PC-3 (cell line): ENCODE data around the gene RAB7B. TPM values are rescaled to one million over a fixed set of nuclear protein-coding genes. Genes with fewer than 3 reads are reported as not detected.

Source experiments
- ATAC-seq: fragments of 200-7000 bp; cut with Tn5 transposase; 2 replicates; pipeline ENCODE4 v1.9.1; 2020; ENCODE audit warnings: mild to moderate bottlenecking, moderate library complexity
- BruUV-seq: library from RNA; stranded (reverse); fragments of 400-500 nt; replicated peaks from 2 replicates; lab custom pipeline; 2021; lab: Mats Ljungman, UMichigan
- CTCF ChIA-PET: fragments of 300-600 bp; sonication (Branson Sonifier 250); formaldehyde crosslinking; loops from one replicate; lab custom pipeline; 2022; ENCODE audit warnings: antibody characterized with exemption; lab: Charles Lee
- POLR2A ChIA-PET: fragments of 300-600 bp; sonication (Branson Sonifier 250); formaldehyde crosslinking; loops from one replicate; lab custom pipeline; 2022; ENCODE audit warnings: antibody characterized with exemption; ENCODE audit not compliant: unreplicated experiment; lab: Charles Lee
- DNase-seq: peaks from one replicate; pipeline ENCODE4 v3.0.0-alpha.2; 2015
- H2AFZ ChIP-seq: fragments of 300-600 bp; sonication (generic); 2 replicates; pipeline ENCODE4 v1.6.0; 2016; ENCODE audit warnings: antibody characterized with exemption, low read length
- H3F3A ChIP-seq: fragments of 300-600 bp; sonication (generic); one replicate; pipeline ENCODE4 v1.6.0; 2017; ENCODE audit warnings: antibody characterized with exemption, low read length, control low read depth, mild to moderate bottlenecking; ENCODE audit not compliant: unreplicated experiment
- H3K27ac ChIP-seq: fragments of 300-600 bp; sonication (generic); 2 replicates; pipeline ENCODE4 v1.5.1; 2016; ENCODE audit warnings: mild to moderate bottlenecking, low read length
- H3K27me3 ChIP-seq: fragments of 300-600 bp; sonication (generic); 2 replicates; pipeline ENCODE4 v1.6.1; 2016; ENCODE audit warnings: low read length, mixed read lengths
- H3K36me3 ChIP-seq: fragments of 300-600 bp; sonication (generic); 2 replicates; pipeline ENCODE4 v1.6.1; 2016; ENCODE audit warnings: low read depth, mixed run types, low read length, mixed read lengths
- H3K4me1 ChIP-seq: fragments of 300-600 bp; sonication (generic); 2 replicates; pipeline ENCODE4 v1.5.1; 2016; ENCODE audit warnings: low read length; ENCODE audit not compliant: insufficient read depth
- H3K4me2 ChIP-seq: fragments of 300-600 bp; sonication (generic); 2 replicates; pipeline ENCODE4 v1.6.0; 2016; ENCODE audit warnings: low read length
- H3K4me3 ChIP-seq: fragments of 300-600 bp; sonication (generic); 2 replicates; pipeline ENCODE4 v1.5.1; 2016; ENCODE audit warnings: mild to moderate bottlenecking, low read length, mixed read lengths
- H3K79me2 ChIP-seq: fragments of 300-600 bp; sonication (generic); 2 replicates; pipeline ENCODE4 v1.6.1; 2017; ENCODE audit warnings: low read length, mixed read lengths
- H3K9ac ChIP-seq: fragments of 300-600 bp; sonication (generic); 2 replicates; pipeline ENCODE4 v1.6.0; 2016; ENCODE audit warnings: mild to moderate bottlenecking, low read length
- H3K9me2 ChIP-seq: fragments of 300-600 bp; sonication (generic); replicated peaks from 2 replicates; pipeline ENCODE4 v1.6.1; 2016; ENCODE audit warnings: mixed run types, low read length, mixed read lengths
- H3K9me3 ChIP-seq: fragments of 300-600 bp; sonication (generic); 2 replicates; pipeline ENCODE4 v1.6.1; 2016; ENCODE audit warnings: low read length, mixed read lengths
- H4K20me1 ChIP-seq: fragments of 300-600 bp; sonication (generic); 2 replicates; pipeline ENCODE4 v1.6.1; 2016; ENCODE audit warnings: low read length, mixed read lengths
- CTCF ChIP-seq: fragments of 300-600 bp; sonication (generic); conservative IDR thresholded peaks from 2 replicates; pipeline ENCODE4 v1.5.1; 2017; ENCODE audit warnings: antibody characterized with exemption, low read depth, mild to moderate bottlenecking, low read length
- EZH2 ChIP-seq: fragments of 300-600 bp; sonication (generic); IDR thresholded peaks from one replicate; pipeline ENCODE4 v1.6.1; 2017; ENCODE audit warnings: antibody characterized with exemption, mild to moderate bottlenecking, low read length; ENCODE audit not compliant: unreplicated experiment
- EZH2phosphoT487 ChIP-seq: fragments of 300-600 bp; sonication (generic); IDR thresholded peaks from 2 replicates; pipeline ENCODE4 v1.6.1; 2018; ENCODE audit warnings: mild to moderate bottlenecking, antibody characterized with exemption, low read length, borderline replicate concordance
- intact Hi-C: fragments of 100-400 bp; cut with micrococcal nuclease; formaldehyde crosslinking; loops from 2 replicates; pipeline ENCODE4 v1.9.0; 2023
- total RNA-seq: library from RNA; depleted of rRNA; stranded (reverse); fragments of >200 nt; gene quantifications from 2 replicates; pipeline ENCODE4 v1.2.3, GENCODE V29; 2014

The RAB7B gene
- total RNA-seq, 1 experiment from 2014 or later: not detected

DNA sequence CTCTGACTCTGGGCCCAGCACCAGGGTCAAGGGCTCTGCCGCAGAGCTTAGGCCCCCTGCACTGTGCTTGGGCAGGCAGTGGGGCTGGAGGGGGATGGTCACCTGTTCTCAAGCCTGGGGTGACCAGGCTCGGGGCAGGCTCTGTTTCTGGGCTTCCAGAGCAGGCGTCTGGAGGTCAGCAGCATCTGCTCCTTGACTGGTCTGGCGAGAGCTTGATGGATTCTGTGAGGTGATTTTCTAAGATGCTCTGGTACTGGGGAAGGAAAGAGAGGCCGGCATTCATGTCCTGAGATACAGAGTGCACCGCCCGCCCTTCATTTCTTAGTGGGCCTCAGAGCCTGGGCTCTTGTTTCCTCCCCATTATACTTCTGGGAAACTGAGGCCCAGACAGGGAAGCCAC lies 24.5 kb downstream of the RAB7B start:
- DNase-seq: no peak
- TF ChIP-seq EZH2: no peak
- TF ChIP-seq CTCF: no peak
- no peak for TF ChIP-seq EZH2phosphoT487
- Histone ChIP-seq H3K27ac (no peak overlapping the region), H3K4me3 (no peak overlapping the region), H3K9ac (no peak overlapping the region), H2AFZ (no peak overlapping the region), H3F3A (no peaks in the 10 kb centered on the region), H3K9me3 (no peaks in the 10 kb centered on the region), H3K79me2 (no peaks in the 10 kb centered on the region), H3K4me2 (no peak overlapping the region), H4K20me1 (no peaks in the 10 kb centered on the region), H3K27me3 (no peaks in the 10 kb centered on the region), H3K4me1 (peaks cover 2% of the 10 kb centered on the region; the same call in 1 of the 2 replicates), H3K36me3 (no peaks in the 10 kb centered on the region), H3K9me2 (no peaks in the 10 kb centered on the region)
- no peak for ATAC-seq
- no TSS peak for BruUV-seq
- POLR2A ChIA-PET: no interaction called here
- intact Hi-C loops: no loop called here
- CTCF ChIA-PET: no interaction called here

GRCh38 chr1:205977402-205978014 lies 25.7 kb downstream of the RAB7B start:
- no peak overlapping the region for H3K4me3 ChIP-seq
- no peaks in the 10 kb centered on the region for H3K4me1 ChIP-seq
- H4K20me1 ChIP-seq: no peaks in the 10 kb centered on the region
- CTCF ChIA-PET: interaction anchor here (0.6 to 2.3 kb wide), 26 partner anchors 9 to 499 kb away, joined by 3 to 157 read pairs (median 4); no protein-coding TSS in a partner anchor
- H3K9me2 ChIP-seq: no peaks in the 10 kb centered on the region
- H3F3A ChIP-seq: no peaks in the 10 kb centered on the region
- intact Hi-C loops: loop anchor here (1.0 kb wide), 2 partner anchors 58 to 186 kb away; no protein-coding TSS in a partner anchor
- no peak overlapping the region for H2AFZ ChIP-seq
- H3K9ac ChIP-seq: no peak overlapping the region
- H3K36me3 ChIP-seq: no peaks in the 10 kb centered on the region
- no peaks in the 10 kb centered on the region for H3K79me2 ChIP-seq
- no peaks in the 10 kb centered on the region for H3K9me3 ChIP-seq
- H3K27me3 ChIP-seq: no peaks in the 10 kb centered on the region
- no TSS peak for BruUV-seq
- H3K4me2 ChIP-seq: no peak overlapping the region
- no peak overlapping the region for H3K27ac ChIP-seq
- TF ChIP-seq EZH2phosphoT487: no peak
- peak; percentile 99 for TF ChIP-seq CTCF
- TF ChIP-seq EZH2: no peak
- POLR2A ChIA-PET: interaction anchor here (0.6 kb wide), 1 partner anchor 228 kb away, joined by 3 read pairs; no protein-coding TSS in a partner anchor
- ATAC-seq (peak; percentile 95), DNase-seq (peak; percentile 91)
